ENCODE results near the gene HOXC12. TPM values are rescaled to one million over a fixed set of nuclear protein-coding genes. Genes with fewer than 3 reads are reported as not detected.

HOXC12 gene
- total RNA-seq, 1 donor from 2014 or later: not detected

GRCh38 chr12:53994009-53994263, 39.2 kb downstream of the HOXC12 start:
- no peaks in the 10 kb centered on the region for H3K79me2 ChIP-seq (ENCODE audit: insufficient read depth, low read length)
- DNase-seq (ENCODE audit: low read depth) (no peak), FAIRE-seq (no peak)
- Mint-ChIP-seq H3K9me3 (ENCODE audit: unreplicated experiment) (peaks cover 31% of the 10 kb centered on the region), H3K36me3 (ENCODE audit: low read depth, unreplicated experiment) (no peaks in the 10 kb centered on the region), H3K27me3 (ENCODE audit: low read depth, unreplicated experiment) (peaks cover 90% of the 10 kb centered on the region), H3K4me1 (ENCODE audit: low read depth, unreplicated experiment) (no peaks in the 10 kb centered on the region), H3K27ac (ENCODE audit: unreplicated experiment) (no peak overlapping the region), H3K4me3 (ENCODE audit: unreplicated experiment) (no peak overlapping the region)
- no peak overlapping the region for H3K9ac ChIP-seq (ENCODE audit: low read length)
- H4K20me1 ChIP-seq (ENCODE audit: insufficient read depth, low read length): no peaks in the 10 kb centered on the region
- H3K36me3 ChIP-seq (ENCODE audit: insufficient read depth, low read length): no peaks in the 10 kb centered on the region
- TF ChIP-seq CTCF (IDR thresholded peaks at IDR 0.05; ENCODE audit: insufficient read depth, low read depth, low read length) (no peak), EZH2 (IDR thresholded peaks at IDR 0.05; ENCODE audit: insufficient read depth, low read length) (peak; percentile 72)
- no peak overlapping the region for H3K4me3 ChIP-seq (ENCODE audit: insufficient read depth, low read depth, low read length)
- peaks cover 10% of the 10 kb centered on the region for H3K9me3 ChIP-seq (ENCODE audit: insufficient read depth, low read depth, low read length)
- no peak overlapping the region for H3K27ac ChIP-seq (ENCODE audit: low read depth, low read length)
- peaks cover 96% of the 10 kb centered on the region for H3K27me3 ChIP-seq (ENCODE audit: insufficient read depth, low read length)
- H3K4me2 ChIP-seq (ENCODE audit: low read length): no peak overlapping the region
- no peak overlapping the region for H2AFZ ChIP-seq (ENCODE audit: low read depth, low read length)
- peaks cover 4% of the 10 kb centered on the region for H3K4me1 ChIP-seq (ENCODE audit: insufficient read depth, low read length)

- H3K4me2 ChIP-seq (ENCODE audit: low read length): peak overlapping the region; percentile 78
- DNase-seq (ENCODE audit: low read depth) (no peak), FAIRE-seq (no peak)
- no peaks in the 10 kb centered on the region for H4K20me1 ChIP-seq (ENCODE audit: insufficient read depth, low read length)
- Mint-ChIP-seq H3K4me1 (ENCODE audit: low read depth, unreplicated experiment) (no peaks in the 10 kb centered on the region), H3K4me3 (ENCODE audit: unreplicated experiment) (no peak overlapping the region), H3K36me3 (ENCODE audit: low read depth, unreplicated experiment) (no peaks in the 10 kb centered on the region), H3K9me3 (ENCODE audit: unreplicated experiment) (peaks cover 29% of the 10 kb centered on the region), H3K27ac (ENCODE audit: unreplicated experiment) (no peak overlapping the region), H3K27me3 (ENCODE audit: low read depth, unreplicated experiment) (peaks cover 90% of the 10 kb centered on the region)
- H3K27me3 ChIP-seq (ENCODE audit: insufficient read depth, low read length): peaks cover 96% of the 10 kb centered on the region
- peak; percentile 62 for TF ChIP-seq EZH2 (IDR thresholded peaks at IDR 0.05; ENCODE audit: insufficient read depth, low read length)
- TF ChIP-seq CTCF (IDR thresholded peaks at IDR 0.05; ENCODE audit: insufficient read depth, low read depth, low read length): no peak
- no peak overlapping the region for H3K9ac ChIP-seq (ENCODE audit: low read length)
- peaks cover 10% of the 10 kb centered on the region for H3K9me3 ChIP-seq (ENCODE audit: insufficient read depth, low read depth, low read length)
- H3K4me3 ChIP-seq (ENCODE audit: insufficient read depth, low read depth, low read length): no peak overlapping the region
- no peaks in the 10 kb centered on the region for H3K36me3 ChIP-seq (ENCODE audit: insufficient read depth, low read length)
- no peaks in the 10 kb centered on the region for H3K79me2 ChIP-seq (ENCODE audit: insufficient read depth, low read length)
- no peak overlapping the region for H3K27ac ChIP-seq (ENCODE audit: low read depth, low read length)
- no peak overlapping the region for H2AFZ ChIP-seq (ENCODE audit: low read depth, low read length)
- H3K4me1 ChIP-seq (ENCODE audit: insufficient read depth, low read length): peaks cover 4% of the 10 kb centered on the region
These were observed 39.7 kb downstream of the HOXC12 start for GRCh38 chr12:53994264-53995001.

GRCh38 chr12:53995002-53995377, 40.3 kb downstream of the HOXC12 start:
- Histone ChIP-seq H3K27me3 (ENCODE audit: insufficient read depth, low read length) (peaks cover 96% of the 10 kb centered on the region), H2AFZ (ENCODE audit: low read depth, low read length) (no peak overlapping the region), H3K9ac (ENCODE audit: low read length) (no peak overlapping the region), H3K79me2 (ENCODE audit: insufficient read depth, low read length) (no peaks in the 10 kb centered on the region), H4K20me1 (ENCODE audit: insufficient read depth, low read length) (no peaks in the 10 kb centered on the region), H3K36me3 (ENCODE audit: insufficient read depth, low read length) (no peaks in the 10 kb centered on the region), H3K4me1 (ENCODE audit: insufficient read depth, low read length) (peaks cover 4% of the 10 kb centered on the region), H3K27ac (ENCODE audit: low read depth, low read length) (no peak overlapping the region), H3K4me3 (ENCODE audit: insufficient read depth, low read depth, low read length) (no peak overlapping the region), H3K4me2 (ENCODE audit: low read length) (peak overlapping the region; percentile 78), H3K9me3 (ENCODE audit: insufficient read depth, low read depth, low read length) (peaks cover 10% of the 10 kb centered on the region)
- Mint-ChIP-seq H3K27me3 (ENCODE audit: low read depth, unreplicated experiment) (peaks cover 88% of the 10 kb centered on the region), H3K27ac (ENCODE audit: unreplicated experiment) (no peak overlapping the region), H3K9me3 (ENCODE audit: unreplicated experiment) (peaks cover 28% of the 10 kb centered on the region), H3K4me3 (ENCODE audit: unreplicated experiment) (no peak overlapping the region), H3K4me1 (ENCODE audit: low read depth, unreplicated experiment) (no peaks in the 10 kb centered on the region), H3K36me3 (ENCODE audit: low read depth, unreplicated experiment) (no peaks in the 10 kb centered on the region)
- no peak for TF ChIP-seq CTCF (IDR thresholded peaks at IDR 0.05; ENCODE audit: insufficient read depth, low read depth, low read length)
- TF ChIP-seq EZH2 (IDR thresholded peaks at IDR 0.05; ENCODE audit: insufficient read depth, low read length): peak; percentile 6
- DNase-seq (ENCODE audit: low read depth) (no peak), FAIRE-seq (no peak)

Measured in astrocyte (in vitro differentiated cells and primary cell).